Activated B cell treated with CpG ODN at 0.5 μM for 24 hours (primary cell): Measurements from ENCODE around the gene SPACA5. TPM values are rescaled to one million over a fixed set of nuclear protein-coding genes. Genes with fewer than 3 reads are reported as not detected.
"Not testable (repeated sequence)": the region's sequence is repeated elsewhere in the genome, so short reads cannot be mapped to it uniquely, and the experiment has no call there.

ENCODE experiments used
- ATAC-seq: fragments of 200-7000 bp; cut with Tn5 transposase; one replicate; pipeline ENCODE4 v1.10.0; 2021; ENCODE audit warnings: low read depth, mild to moderate bottlenecking, moderate library complexity
- CTCF ChIA-PET: fragments of 350-600 bp; sonication (Branson Sonifier 250); formaldehyde crosslinking; loops from one replicate; lab custom pipeline; 2021; ENCODE audit warnings: antibody characterized with exemption; lab: Charles Lee
- POLR2A ChIA-PET: fragments of 350-600 bp; sonication (Branson Sonifier 250); formaldehyde crosslinking; loops from one replicate; lab custom pipeline; 2021; ENCODE audit warnings: antibody characterized with exemption; lab: Charles Lee
- DNase-seq: peaks from one replicate; pipeline ENCODE4 v3.0.0; 2022
- H3K27ac Mint-ChIP-seq: one replicate; pipeline ENCODE4 v1.8.0; 2020; ENCODE audit warnings: mixed read lengths
- H3K27me3 Mint-ChIP-seq: one replicate; pipeline ENCODE4 v1.8.0; 2021; ENCODE audit warnings: mixed read lengths
- H3K36me3 Mint-ChIP-seq: one replicate; pipeline ENCODE4 v1.8.0; 2021; ENCODE audit warnings: low read depth, mixed read lengths
- H3K4me1 Mint-ChIP-seq: one replicate; pipeline ENCODE4 v1.8.0; 2021; ENCODE audit warnings: mixed read lengths
- H3K4me3 Mint-ChIP-seq: one replicate; pipeline ENCODE4 v1.8.0; 2020; ENCODE audit warnings: mild to moderate bottlenecking, mixed read lengths
- H3K9me3 Mint-ChIP-seq: one replicate; pipeline ENCODE4 v1.8.0; 2020; ENCODE audit warnings: mixed read lengths
- CTCF ChIP-seq: fragments of 200-600 bp; IDR thresholded peaks from one replicate; pipeline ENCODE4 v1.8.0; 2022; ENCODE audit warnings: antibody characterized with exemption, mild to moderate bottlenecking
- intact Hi-C: fragments of 100-400 bp; cut with micrococcal nuclease; formaldehyde crosslinking; loops from one replicate; pipeline ENCODE4 v1.15.1; 2024
- total RNA-seq: library from RNA; stranded (reverse); gene quantifications from 2 replicates; pipeline ENCODE4 v1.2.3, GENCODE V29; 2022

SPACA5 gene
- total RNA-seq, 1 donor from 2014 or later, result not detected

- TF ChIP-seq CTCF, result no peak
Measured at GRCh38 chrX:48028091-48028490, 21.3 kb downstream of the SPACA5 start.

GRCh38 chrX:48030237-48030636, 23.4 kb downstream of the SPACA5 start:
- CTCF ChIA-PET, result no interaction called here
- no peak for TF ChIP-seq CTCF
- intact Hi-C loops, result no loop called here
- no peaks in the 10 kb centered on the region for H3K36me3 Mint-ChIP-seq
- DNase-seq (no peak), ATAC-seq (no peak)
- no peaks in the 10 kb centered on the region for H3K27me3 Mint-ChIP-seq
- POLR2A ChIA-PET, result no interaction called here
- H3K4me3 Mint-ChIP-seq, result no peak overlapping the region
- H3K4me1 Mint-ChIP-seq, result no peaks in the 10 kb centered on the region
- H3K27ac Mint-ChIP-seq, result no peak overlapping the region
- H3K9me3 Mint-ChIP-seq, result no peaks in the 10 kb centered on the region

More at GRCh38 chrX:48028091-48028490, 21.3 kb downstream of the SPACA5 start:
- Mint-ChIP-seq H3K9me3 (no peaks in the 10 kb centered on the region), H3K27ac (no peak overlapping the region), H3K27me3 (no peaks in the 10 kb centered on the region), H3K36me3 (no peaks in the 10 kb centered on the region), H3K4me3 (no peak overlapping the region), H3K4me1 (no peaks in the 10 kb centered on the region)
- intact Hi-C loops, result no loop called here
- ChIA-PET CTCF (no interaction called here), POLR2A (no interaction called here)
- ATAC-seq (no peak), DNase-seq (no peak)

- ATAC-seq, H3K27me3 Mint-ChIP-seq, DNase-seq, H3K4me1 Mint-ChIP-seq, POLR2A ChIA-PET, H3K36me3 Mint-ChIP-seq, H3K9me3 Mint-ChIP-seq, CTCF ChIA-PET, H3K4me3 Mint-ChIP-seq, intact Hi-C loops, H3K27ac Mint-ChIP-seq: not testable (repeated sequence)
Measured at GRCh38 chrX:48030641-48031173, 23.9 kb downstream of the SPACA5 start.

GRCh38 chrX:48035891-48036290, 29.1 kb downstream of the SPACA5 start:
- intact Hi-C loops, result no loop called here
- no peak overlapping the region for H3K4me3 Mint-ChIP-seq
- H3K36me3 Mint-ChIP-seq, result no peaks in the 10 kb centered on the region
- POLR2A ChIA-PET, result no interaction called here
- no peak overlapping the region for H3K27ac Mint-ChIP-seq
- H3K4me1 Mint-ChIP-seq, result no peaks in the 10 kb centered on the region
- TF ChIP-seq CTCF, result no peak
- CTCF ChIA-PET, result no interaction called here
- DNase-seq, result no peak
- no peak for ATAC-seq
- no peaks in the 10 kb centered on the region for H3K9me3 Mint-ChIP-seq
- no peaks in the 10 kb centered on the region for H3K27me3 Mint-ChIP-seq

GRCh38 chrX:48043056-48043455, 36.3 kb downstream of the SPACA5 start:
- Mint-ChIP-seq H3K4me1 (no peaks in the 10 kb centered on the region), H3K27me3 (no peaks in the 10 kb centered on the region), H3K36me3 (no peaks in the 10 kb centered on the region), H3K9me3 (no peaks in the 10 kb centered on the region), H3K4me3 (no peak overlapping the region), H3K27ac (no peak overlapping the region)
- ChIA-PET CTCF (no interaction called here), POLR2A (no interaction called here)
- no peak for ATAC-seq
- DNase-seq, result no peak
- TF ChIP-seq CTCF, result no peak
- intact Hi-C loops, result no loop called here
